Uterus (tissue), 4 donors: ENCODE measurements around the gene BTBD17. TPM values are rescaled to one million over a fixed set of nuclear protein-coding genes. Genes with fewer than 3 reads are reported as not detected.

Experiments used
- DNase-seq, 2 donors: peaks; one replicate each; pipeline ENCODE4 v3.0.0-alpha.2; 2019 to 2020
- H3K27ac ChIP-seq, 2 donors: fragments of 200-600 bp; sonication (generic); 1 replicate in 1 of 2; 2 replicates in 1 of 2; pipeline ENCODE4 v1.5.1; 2016 to 2018
- H3K27me3 ChIP-seq, 2 donors: fragments of 200-600 bp; sonication (generic); one replicate each; pipeline ENCODE4 v1.5.1; 2018 to 2019; ENCODE audit warnings: control low read depth in 1 of 2
- H3K36me3 ChIP-seq, 2 donors: fragments of 200-600 bp; sonication (generic); one replicate each; pipeline ENCODE4 v1.5.1; 2019; ENCODE audit warnings: control low read depth in 1 of 2
- H3K4me1 ChIP-seq, 2 donors: fragments of 200-600 bp; sonication (generic); one replicate each; pipeline ENCODE4 v1.5.1; 2018 to 2019; ENCODE audit warnings: control low read depth in 1 of 2
- H3K4me3 ChIP-seq, 2 donors: fragments of 200-600 bp; sonication (generic); 1 replicate in 1 of 2; 2 replicates in 1 of 2; pipeline ENCODE4 v1.5.1; 2018 to 2019; ENCODE audit warnings: mild to moderate bottlenecking in 1 of 2
- H3K9me3 ChIP-seq, 2 donors: fragments of 200-600 bp; sonication (generic); one replicate each; pipeline ENCODE4 v1.5.1; 2019; ENCODE audit warnings: control low read depth in 1 of 2
- CTCF ChIP-seq, 4 experiments: fragments of 200-600 bp in 2 of 4; fragments of 450-650 bp in 2 of 4; sonication (generic) in 2 of 4; IDR thresholded peaks; one replicate each; pipeline ENCODE4 v1.5.1; 2016 to 2019; ENCODE audit warnings: antibody characterized with exemption in 4 of 4, mild to moderate bottlenecking in 2 of 4, moderate library complexity in 1 of 4
- POLR2A ChIP-seq, 2 donors: fragments of 450-650 bp; IDR thresholded peaks; one replicate each; pipeline ENCODE4 v1.6.1; 2016; ENCODE audit warnings: antibody characterized with exemption in 2 of 2, mild to moderate bottlenecking in 1 of 2, moderate library complexity in 1 of 2
- intact Hi-C: fragments of 100-400 bp; cut with DNase I; formaldehyde crosslinking; loops from one replicate; pipeline ENCODE4 v1.15.1; 2023; ENCODE audit warnings: low total_unique reads
- total RNA-seq, 4 donors: library from RNA; depleted of rRNA in 3 of 4; stranded (reverse); fragments of >200 nt in 3 of 4; gene quantifications; one replicate each; pipeline versions ENCODE4 v1.1.0 to v1.2.4, GENCODE V29; 2014 to 2023
- donor health status: DM: yes; HTN: yes; CAD: no.

Gene BTBD17
- total RNA-seq, 4 donors from 2014 or later, result 0.14 TPM; not detected in 3

DNA sequence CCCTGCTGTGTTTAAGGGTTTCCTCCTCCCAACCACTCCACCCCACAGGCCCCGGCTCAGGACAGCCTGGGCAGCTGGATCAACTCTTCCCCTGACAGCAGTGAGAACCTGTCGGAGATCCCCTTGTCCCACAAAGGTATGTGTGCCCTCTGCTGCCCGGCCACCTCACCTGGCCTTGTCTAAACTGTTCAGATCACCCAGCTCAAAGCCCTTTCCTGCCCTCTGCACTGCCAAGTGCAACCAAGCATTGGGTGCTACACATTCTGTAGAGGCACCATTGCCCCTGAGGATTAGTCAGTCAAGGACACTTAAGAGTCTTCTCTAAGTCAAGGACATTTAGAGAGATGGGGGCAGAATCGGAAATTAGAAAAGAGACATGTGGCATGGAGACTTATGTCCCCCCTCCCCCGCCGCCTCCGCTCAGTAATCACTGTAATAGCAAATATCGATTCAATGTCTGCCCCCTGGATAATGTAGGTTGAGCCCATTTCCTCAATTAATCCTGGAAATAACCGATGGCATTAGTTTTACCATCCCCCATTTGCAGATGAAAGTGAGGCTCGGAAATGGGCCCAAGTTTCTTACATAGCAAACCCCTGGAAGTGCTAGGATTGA lies 8.1 kb downstream of the BTBD17 start:
- H3K27me3 ChIP-seq, result peaks cover 0 to 12% of the 10 kb centered on the region in 2 donors
- no peak overlapping the region for H3K27ac ChIP-seq
- DNase-seq, result no peak
- TF ChIP-seq POLR2A (IDR thresholded peaks at IDR 0.05) (no peak), CTCF (IDR thresholded peaks at IDR 0.05) (no peak)
- peaks cover 0 to 9% of the 10 kb centered on the region in 2 donors for H3K4me1 ChIP-seq
- intact Hi-C loops, result no loop called here
- no peaks in the 10 kb centered on the region for H3K36me3 ChIP-seq
- H3K9me3 ChIP-seq, result no peaks in the 10 kb centered on the region
- no peak overlapping the region for H3K4me3 ChIP-seq

GRCh38 chr17:74351552-74352210 lies 10.0 kb downstream of the BTBD17 start:
- no peaks in the 10 kb centered on the region for H3K27me3 ChIP-seq
- intact Hi-C loops, result no loop called here
- DNase-seq, result no peak
- H3K27ac ChIP-seq, result no peak overlapping the region
- H3K4me3 ChIP-seq, result no peak overlapping the region
- H3K4me1 ChIP-seq, result peaks cover 0 to under 1% of the 10 kb centered on the region in 2 donors
- TF ChIP-seq CTCF (IDR thresholded peaks at IDR 0.05) (no peak), POLR2A (IDR thresholded peaks at IDR 0.05) (no peak)
- H3K36me3 ChIP-seq, result no peaks in the 10 kb centered on the region
- no peaks in the 10 kb centered on the region for H3K9me3 ChIP-seq

GRCh38 chr17:74350486-74350885 lies 11.2 kb downstream of the BTBD17 start:
- Histone ChIP-seq H3K4me1 (no peaks in the 10 kb centered on the region), H3K4me3 (no peak overlapping the region), H3K27me3 (no peaks in the 10 kb centered on the region), H3K36me3 (no peaks in the 10 kb centered on the region), H3K9me3 (no peaks in the 10 kb centered on the region), H3K27ac (no peak overlapping the region)
- no peak for DNase-seq
- TF ChIP-seq POLR2A (IDR thresholded peaks at IDR 0.05) (no peak), CTCF (IDR thresholded peaks at IDR 0.05) (no peak)
- intact Hi-C loops, result no loop called here

- intact Hi-C loops, result no loop called here
- H3K4me1 ChIP-seq, result no peaks in the 10 kb centered on the region
- no peak for TF ChIP-seq CTCF (IDR thresholded peaks at IDR 0.05)
- no peak for TF ChIP-seq POLR2A (IDR thresholded peaks at IDR 0.05)
- no peaks in the 10 kb centered on the region for H3K9me3 ChIP-seq
- H3K27ac ChIP-seq, result no peak overlapping the region
- H3K4me3 ChIP-seq, result no peak overlapping the region
- no peaks in the 10 kb centered on the region for H3K27me3 ChIP-seq
- DNase-seq, result no peak
- H3K36me3 ChIP-seq, result no peaks in the 10 kb centered on the region
Observed at GRCh38 chr17:74349120-74349519, 12.5 kb downstream of the BTBD17 start.

GRCh38 chr17:74347646-74348045 lies 14.0 kb downstream of the BTBD17 start:
- no peak overlapping the region for H3K27ac ChIP-seq
- H3K4me1 ChIP-seq, result no peaks in the 10 kb centered on the region
- no peaks in the 10 kb centered on the region for H3K9me3 ChIP-seq
- H3K4me3 ChIP-seq, result no peak overlapping the region
- TF ChIP-seq POLR2A (IDR thresholded peaks at IDR 0.05) (no peak), CTCF (IDR thresholded peaks at IDR 0.05) (no peak)
- intact Hi-C loops, result no loop called here
- H3K36me3 ChIP-seq, result no peaks in the 10 kb centered on the region
- DNase-seq, result no peak
- H3K27me3 ChIP-seq, result no peaks in the 10 kb centered on the region
